Measurements from ENCODE around the gene PRKCE. TPM values are rescaled to one million over a fixed set of nuclear protein-coding genes. Genes with fewer than 3 reads are reported as not detected.

The PRKCE gene
- total and polyA plus RNA-seq, 2 of the 8 experiments (the other 6 are each of a cell fraction or from before 2014, with no cell fraction given), result 0.54 to 2.1 TPM

GRCh38 chr2:46170026-46170425, 518.6 kb downstream of the PRKCE start:
- Histone ChIP-seq H3K4me3 (ENCODE audit: extremely low read depth in 1 of 4, insufficient read depth in 2 of 4, low read depth in 3 of 4, low read length in 4 of 4) (no peak overlapping the region), H4K20me1 (replicated peaks in 1 of 2; ENCODE audit: control insufficient read depth in 1 of 2, insufficient read depth in 2 of 2, low read length in 2 of 2) (no peaks in the 10 kb centered on the region), H2BK20ac (ENCODE audit: low read length) (no peak overlapping the region), H2BK15ac (ENCODE audit: low read length) (no peak overlapping the region), H4K8ac (ENCODE audit: extremely low read depth, insufficient read depth, low read length) (no peak overlapping the region), H3K4ac (replicated peaks; ENCODE audit: insufficient read length, low read depth, low read length) (no peak overlapping the region), H3K9me3 (ENCODE audit: insufficient read depth in 2 of 2, low read depth in 1 of 2, low read length in 1 of 2) (no peaks in the 10 kb centered on the region), H3K27ac (ENCODE audit: low read depth, low read length) (no peak overlapping the region), H4K5ac (ENCODE audit: insufficient read length, low read depth, low read length) (no peak overlapping the region), H3K4me2 (ENCODE audit: insufficient read depth in 1 of 2, low read depth in 2 of 2, low read length in 2 of 2) (no peak overlapping the region), H3K23me2 (ENCODE audit: low read depth, low read length) (no peaks in the 10 kb centered on the region), H3K36me3 (ENCODE audit: control insufficient read depth in 2 of 4, insufficient read depth in 4 of 4, low read length in 3 of 4) (no peaks in the 10 kb centered on the region; a peak in 1 of 8 replicates), H3K4me1 (replicated peaks in 1 of 4; ENCODE audit: control insufficient read depth in 3 of 4, insufficient read depth in 4 of 4, low read length in 3 of 4) (peaks cover 0 to 8% (median 3%) of the 10 kb centered on the region in 4 experiments; a peak in 4 of 7 replicates), H2BK5ac (ENCODE audit: low read depth, low read length) (no peak overlapping the region), H2BK12ac (ENCODE audit: low read depth, low read length) (no peak overlapping the region), H3K56ac (replicated peaks; ENCODE audit: insufficient read length, low read depth, low read length) (no peak overlapping the region), H2BK120ac (replicated peaks; ENCODE audit: low read depth, low read length) (no peak overlapping the region), H3K27me3 (replicated peaks in 1 of 4; ENCODE audit: control insufficient read depth in 3 of 4, extremely low read depth in 1 of 4, insufficient read depth in 3 of 4, low read length in 3 of 4) (no peaks in the 10 kb centered on the region), H3K23ac (ENCODE audit: insufficient read length) (no peak overlapping the region), H4K91ac (replicated peaks; ENCODE audit: insufficient read length, low read length) (no peak overlapping the region), H2AK5ac (ENCODE audit: low read depth, low read length) (no peak overlapping the region), H3K9ac (replicated peaks in 1 of 4; ENCODE audit: extremely low read depth in 1 of 4, low read depth in 3 of 4, low read length in 3 of 4) (no peak overlapping the region), H3K79me2 (ENCODE audit: control insufficient read depth in 1 of 2, insufficient read depth in 2 of 2, low read length in 2 of 2) (no peaks in the 10 kb centered on the region), H2AFZ (ENCODE audit: low read length) (no peak overlapping the region), H3K79me1 (ENCODE audit: low read depth, low read length) (no peaks in the 10 kb centered on the region), H3K18ac (ENCODE audit: extremely low read depth, low read length) (no peak overlapping the region), H3K14ac (ENCODE audit: insufficient read length) (no peak overlapping the region)
- FAIRE-seq (no peak), DNase-seq (ENCODE audit: low read depth in 1 of 2, low spot score in 2 of 2) (no peak)
- POLR2A ChIA-PET (ENCODE audit: partially characterized antibody), result no interaction called here
- CTCF ChIA-PET (ENCODE audit: partially characterized antibody), result no interaction called here
- 32% methylated on average over 2 of the region's 2 CpGs; no CpG with 5 or more reads in 1 of the 2 experiments for WGBS, 2 experiments (ENCODE audit: extremely low coverage in 1 of 2, insufficient coverage in 1 of 2, insufficient read length in 1 of 2, insufficient replicate concordance in 2 of 2, low coverage in 1 of 2, low lambda C conversion rate in 2 of 2, missing lambda C conversion rate in 1 of 2)
- TF ChIP-seq CHD1 (IDR thresholded peaks at IDR 0.05; ENCODE audit: low read depth, low read length) (no peak), POLR2AphosphoS5 (IDR thresholded peaks at IDR 0.05; ENCODE audit: low read depth, low read length) (no peak)
